Karpas-422 (cell line): ENCODE data around the gene OR4K17. TPM values are rescaled to one million over a fixed set of nuclear protein-coding genes. Genes with fewer than 3 reads are reported as not detected.
"Not testable (repeated sequence)": the region's sequence is repeated elsewhere in the genome, so short reads cannot be mapped to it uniquely, and the experiment has no call there.

Experiments
- DNase-seq: peaks from one replicate; pipeline ENCODE4 v3.0.0-alpha.2; 2015
- H2AFZ ChIP-seq: fragments of 200-600 bp; sonication (generic); 2 replicates; pipeline ENCODE4 v1.6.1; 2014; ENCODE audit warnings: antibody characterized with exemption, low read length, mixed read lengths
- H3K27ac ChIP-seq: fragments of 200-600 bp; sonication (generic); 2 replicates; pipeline ENCODE4 v1.5.1; 2014; ENCODE audit warnings: mild to moderate bottlenecking, low read length, moderate library complexity
- H3K27me3 ChIP-seq: fragments of 200-600 bp; sonication (generic); 2 replicates; pipeline ENCODE4 v1.6.1; 2014; ENCODE audit warnings: low read length, mixed read lengths
- H3K36me3 ChIP-seq: fragments of 200-600 bp; sonication (generic); 2 replicates; pipeline ENCODE4 v1.6.1; 2014; ENCODE audit warnings: low read length, mixed read lengths; ENCODE audit not compliant: insufficient read depth
- H3K4me1 ChIP-seq: fragments of 200-600 bp; sonication (generic); 2 replicates; pipeline ENCODE4 v1.6.1; 2014; ENCODE audit warnings: mild to moderate bottlenecking, low read length, mixed read lengths
- H3K4me2 ChIP-seq: fragments of 200-600 bp; sonication (generic); 2 replicates; pipeline ENCODE4 v1.6.1; 2014; ENCODE audit warnings: low read length, low read depth, mild to moderate bottlenecking; ENCODE audit not compliant: poor library complexity, severe bottlenecking
- H3K4me3 ChIP-seq: fragments of 200-600 bp; sonication (generic); 2 replicates; pipeline ENCODE4 v1.5.1; 2014; ENCODE audit warnings: mild to moderate bottlenecking, antibody characterized with exemption, low read length, mixed read lengths
- H3K79me2 ChIP-seq: fragments of 200-600 bp; sonication (generic); 2 replicates; pipeline ENCODE4 v1.6.1; 2014; ENCODE audit warnings: mild to moderate bottlenecking, low read length, mixed read lengths
- H3K9ac ChIP-seq: fragments of 200-600 bp; sonication (generic); 2 replicates; pipeline ENCODE4 v1.6.0; 2014; ENCODE audit warnings: low read length
- H3K9me2 ChIP-seq: fragments of 200-600 bp; sonication (generic), shearing (Covaris generic); replicated peaks from 2 replicates; pipeline ENCODE4 v1.6.0; 2014; ENCODE audit warnings: mild to moderate bottlenecking, low read length, moderate library complexity; ENCODE audit not compliant: insufficient read depth
- H3K9me3 ChIP-seq: fragments of 300-700, 200-600 bp; sonication (generic); 2 replicates; pipeline ENCODE4 v1.6.1; 2014; ENCODE audit warnings: low read length, mixed read lengths
- H4K20me1 ChIP-seq: fragments of 200-600 bp; sonication (generic); 2 replicates; pipeline ENCODE4 v1.6.1; 2014; ENCODE audit warnings: mild to moderate bottlenecking, antibody characterized with exemption, low read length, low read depth; ENCODE audit not compliant: insufficient read depth
- small RNA-seq: library from RNA; depleted of rRNA; stranded (forward); fragments of <200 nt; gene quantifications from one replicate; pipeline ENCODE3, GENCODE V24; 2014
- total RNA-seq: library from RNA; depleted of rRNA; stranded (reverse); fragments of >200 nt; shearing (Covaris generic); gene quantifications from 2 replicates; pipeline ENCODE4 v1.2.3, GENCODE V29; 2014; ENCODE audit warnings: low replicate concordance; rRNA removed

OR4K17 gene
- total RNA-seq, 1 experiment from 2014 or later: not detected

DNA sequence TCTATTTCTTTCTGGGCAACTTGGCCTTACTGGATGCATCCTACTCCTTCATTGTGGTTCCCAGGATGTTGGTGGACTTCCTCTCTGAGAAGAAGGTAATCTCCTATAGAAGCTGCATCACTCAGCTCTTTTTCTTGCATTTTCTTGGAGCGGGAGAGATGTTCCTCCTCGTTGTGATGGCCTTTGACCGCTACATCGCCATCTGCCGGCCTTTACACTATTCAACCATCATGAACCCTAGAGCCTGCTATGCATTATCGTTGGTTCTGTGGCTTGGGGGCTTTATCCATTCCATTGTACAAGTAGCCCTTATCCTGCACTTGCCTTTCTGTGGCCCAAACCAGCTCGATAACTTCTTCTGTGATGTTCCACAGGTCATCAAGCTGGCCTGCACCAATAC, 33.4 kb downstream of the OR4K17 start:
- H3K27ac ChIP-seq: no peak overlapping the region
- no peaks in the 10 kb centered on the region for H3K4me1 ChIP-seq
- H3K4me3 ChIP-seq: no peak overlapping the region
- no peaks in the 10 kb centered on the region for H3K9me3 ChIP-seq
- H3K79me2 ChIP-seq: no peaks in the 10 kb centered on the region
- H3K4me2 ChIP-seq: no peak overlapping the region
- H2AFZ ChIP-seq: no peak overlapping the region; the same call in 1 of the 2 replicates
- no peaks in the 10 kb centered on the region for H3K36me3 ChIP-seq
- peaks cover 4% of the 10 kb centered on the region for H3K9me2 ChIP-seq
- DNase-seq: no peak
- no peaks in the 10 kb centered on the region for H4K20me1 ChIP-seq
- H3K9ac ChIP-seq: no peak overlapping the region
- no peaks in the 10 kb centered on the region for H3K27me3 ChIP-seq

GRCh38 chr14:20144820-20145219, 34.3 kb downstream of the OR4K17 start:
- H3K9me3 ChIP-seq: peaks cover 2% of the 10 kb centered on the region; the same call in 1 of the 2 replicates
- H2AFZ ChIP-seq: no peak overlapping the region
- H3K36me3 ChIP-seq: no peaks in the 10 kb centered on the region
- H3K4me1 ChIP-seq: no peaks in the 10 kb centered on the region
- H3K27ac ChIP-seq: no peak overlapping the region
- H3K9ac ChIP-seq: no peak overlapping the region
- peaks cover 10% of the 10 kb centered on the region for H3K9me2 ChIP-seq
- H3K79me2 ChIP-seq: no peaks in the 10 kb centered on the region
- H3K27me3 ChIP-seq: no peaks in the 10 kb centered on the region
- no peak for DNase-seq
- H4K20me1 ChIP-seq: no peaks in the 10 kb centered on the region
- H3K4me3 ChIP-seq: no peak overlapping the region
- H3K4me2 ChIP-seq: no peak overlapping the region

- Histone ChIP-seq H3K4me3 (peak overlapping the region; percentile 6; the same call in 1 of the 2 replicates), H3K79me2 (no peaks in the 10 kb centered on the region), H3K4me1 (no peaks in the 10 kb centered on the region), H3K4me2 (no peak overlapping the region), H2AFZ (no peak overlapping the region), H4K20me1 (no peaks in the 10 kb centered on the region), H3K27me3 (no peaks in the 10 kb centered on the region), H3K9ac (no peak overlapping the region), H3K9me2 (0 out of 2 replicates have a peak, but pooled peaks cover 4% of the 10 kb centered on the region), H3K36me3 (0 out of 2 replicates have a peak, but pooled peaks cover 4% of the 10 kb centered on the region), H3K27ac (no peak overlapping the region), H3K9me3 (peaks cover 23% of the 10 kb centered on the region)
- DNase-seq: no peak
These were observed 53.9 kb downstream of the OR4K17 start for GRCh38 chr14:20164462-20164861.

- H3K4me2 ChIP-seq: no peak overlapping the region
- no peaks in the 10 kb centered on the region for H3K9me2 ChIP-seq
- H3K36me3 ChIP-seq: 0 out of 2 replicates have a peak, but pooled peaks cover 4% of the 10 kb centered on the region
- no peaks in the 10 kb centered on the region for H3K27me3 ChIP-seq
- no peaks in the 10 kb centered on the region for H3K79me2 ChIP-seq
- H3K9me3 ChIP-seq: peaks cover 23% of the 10 kb centered on the region
- no peak overlapping the region for H3K9ac ChIP-seq
- no peak for DNase-seq
- no peak overlapping the region for H2AFZ ChIP-seq
- H4K20me1 ChIP-seq: no peaks in the 10 kb centered on the region
- no peak overlapping the region for H3K27ac ChIP-seq
- no peak overlapping the region for H3K4me3 ChIP-seq
- H3K4me1 ChIP-seq: no peaks in the 10 kb centered on the region
These were observed 56.6 kb downstream of the OR4K17 start for GRCh38 chr14:20167091-20167490.

DNA sequence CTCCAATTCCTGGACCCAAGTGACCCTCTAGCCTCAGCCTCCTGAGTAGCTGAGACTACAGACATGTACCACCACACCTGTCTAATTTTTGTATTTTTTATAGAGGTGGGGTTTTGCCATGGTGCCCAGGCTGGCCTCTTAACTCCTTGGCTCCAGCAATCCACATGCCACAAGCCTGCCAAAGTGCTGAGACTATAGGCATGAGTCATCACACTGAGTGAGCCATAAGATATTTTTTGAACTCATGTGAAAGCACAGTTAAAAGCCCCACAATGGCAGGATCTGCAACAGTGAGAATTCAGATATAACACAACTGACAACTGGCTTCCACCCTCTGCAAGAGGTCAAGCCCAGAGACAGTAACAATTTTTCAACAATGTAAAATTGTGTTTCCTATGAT, 59.3 kb downstream of the OR4K17 start:
- H3K9me3 ChIP-seq: peaks cover 13% of the 10 kb centered on the region
- not testable (repeated sequence) for H3K4me3 ChIP-seq, H3K27me3 ChIP-seq, H3K9ac ChIP-seq, H3K4me2 ChIP-seq, H2AFZ ChIP-seq, H3K79me2 ChIP-seq, H3K27ac ChIP-seq, H3K4me1 ChIP-seq, H4K20me1 ChIP-seq, DNase-seq, H3K36me3 ChIP-seq, H3K9me2 ChIP-seq

Small RNA genes lying within 50 kb of the gene (small RNA-seq; reads per million reads assigned to genes)
- not detected for gene RNA5SP380

Other genes with a start within 250 kb of the OR4K17 start
- gene OR4K2, start 235.6 kb upstream of the OR4K17 start, total RNA-seq: not detected in 2 replicates
- gene OR4K5, start 190.1 kb upstream of the OR4K17 start, total RNA-seq: not detected in 2 replicates
- gene OR4K1, start 179.8 kb upstream of the OR4K17 start, total RNA-seq: not detected in 2 replicates
- not detected in 2 replicates for gene OR4K15, start 135.1 kb upstream of the OR4K17 start, total RNA-seq
- gene OR4Q2, start 108.6 kb upstream of the OR4K17 start, total RNA-seq: not detected in 2 replicates
- gene OR4K14, start 91.4 kb upstream of the OR4K17 start, total RNA-seq: not detected in 2 replicates
- gene OR4K13, start 74.7 kb upstream of the OR4K17 start, total RNA-seq: not detected in 2 replicates
- not detected in 2 replicates for gene OR4L1, start 50.7 kb upstream of the OR4K17 start, total RNA-seq
- gene OR4N5, start 28.1 kb downstream of the OR4K17 start, total RNA-seq: not detected in 2 replicates
- gene OR11G2, start 80.2 kb downstream of the OR4K17 start, total RNA-seq: not detected in 2 replicates
- not detected in 2 replicates for gene OR11H6, start 113.0 kb downstream of the OR4K17 start, total RNA-seq
- gene OR11H7, start 118.2 kb downstream of the OR4K17 start, total RNA-seq: not detected in 2 replicates
- not detected in 2 replicates for gene OR11H4, start 128.5 kb downstream of the OR4K17 start, total RNA-seq
- 24.6 and 28.0 TPM in 2 replicates for gene TTC5, start 195.2 kb downstream of the OR4K17 start, total RNA-seq
- gene CCNB1IP1, start 222.5 kb downstream of the OR4K17 start, total RNA-seq: 103 and 127 TPM in 2 replicates
- 25.0 and 33.4 TPM in 2 replicates for gene PARP2, start 232.9 kb downstream of the OR4K17 start, total RNA-seq